OCI-LY7 (cell line): ENCODE data around the gene FANCE. TPM values are rescaled to one million over a fixed set of nuclear protein-coding genes. Genes with fewer than 3 reads are reported as not detected.

Source experiments
- BruUV-seq: library from RNA; stranded (reverse); fragments of 400-500 nt; replicated peaks from 2 replicates; lab custom pipeline; 2021; lab: Mats Ljungman, UMichigan
- CTCF ChIA-PET: fragments of 300-600 bp; sonication (Branson Sonifier 250); formaldehyde crosslinking; loops from one replicate; lab custom pipeline; 2022; ENCODE audit warnings: antibody characterized with exemption; ENCODE audit not compliant: unreplicated experiment; lab: Charles Lee
- POLR2A ChIA-PET: fragments of 300-600 bp; sonication (Branson Sonifier 250); formaldehyde crosslinking; loops from one replicate; lab custom pipeline; 2022; ENCODE audit warnings: antibody characterized with exemption; lab: Charles Lee
- DNase-seq: peaks from one replicate; pipeline ENCODE4 v3.0.0-alpha.2; 2015; ENCODE audit warnings: low spot score
- H2AFZ ChIP-seq: fragments of 200-600 bp; sonication (generic), shearing (Covaris generic); 2 replicates; pipeline ENCODE4 v1.6.1; 2014; ENCODE audit warnings: mild to moderate bottlenecking, antibody characterized with exemption, low read length, moderate library complexity
- H3K27ac ChIP-seq: fragments of 200-600 bp; sonication (generic); 2 replicates; pipeline ENCODE4 v1.5.1; 2014; ENCODE audit warnings: mixed run types, low read depth, mild to moderate bottlenecking, moderate library complexity, low read length, inconsistent platforms; ENCODE audit not compliant: poor library complexity, severe bottlenecking
- H3K36me3 ChIP-seq: fragments of 200-600 bp; sonication (generic); 2 replicates; pipeline ENCODE4 v1.6.1; 2014; ENCODE audit warnings: mild to moderate bottlenecking, antibody characterized with exemption, low read length, moderate library complexity, mixed read lengths; ENCODE audit not compliant: insufficient read depth
- H3K4me1 ChIP-seq: fragments of 200-600 bp; sonication (generic); 2 replicates; pipeline ENCODE4 v1.5.1; 2014; ENCODE audit warnings: mild to moderate bottlenecking, low read length; ENCODE audit not compliant: insufficient read depth, poor library complexity, severe bottlenecking
- H3K4me2 ChIP-seq: fragments of 200-600 bp; sonication (generic); 2 replicates; pipeline ENCODE4 v1.6.1; 2014; ENCODE audit warnings: mild to moderate bottlenecking, low read length
- H3K4me3 ChIP-seq: fragments of 200-600 bp; sonication (generic); 2 replicates; pipeline ENCODE4 v1.5.1; 2014; ENCODE audit warnings: mild to moderate bottlenecking, low read depth, low read length; ENCODE audit not compliant: poor library complexity, severe bottlenecking
- H3K79me2 ChIP-seq: fragments of 200-600 bp; sonication (generic); 2 replicates; pipeline ENCODE4 v1.6.1; 2016; ENCODE audit warnings: low read depth, mild to moderate bottlenecking, low read length, moderate library complexity, mixed read lengths; ENCODE audit not compliant: insufficient read depth
- H3K9me2 ChIP-seq: fragments of 200-600 bp; sonication (generic); 2 replicates; pipeline ENCODE4 v1.6.1; 2016; ENCODE audit warnings: mild to moderate bottlenecking, low read length, mixed read lengths; ENCODE audit not compliant: insufficient read depth
- H3K9me3 ChIP-seq: fragments of 200-600 bp; sonication (generic); 2 replicates; pipeline ENCODE4 v1.6.1; 2014; ENCODE audit warnings: mild to moderate bottlenecking, mixed run types, low read length, mixed read lengths
- H4K20me1 ChIP-seq: fragments of 200-600 bp; sonication (generic); 2 replicates; pipeline ENCODE4 v1.6.1; 2014; ENCODE audit warnings: mild to moderate bottlenecking, antibody characterized with exemption, low read length, moderate library complexity, mixed read lengths; ENCODE audit not compliant: insufficient read depth
- CTCF ChIP-seq: fragments of 200-600 bp; sonication (generic); conservative IDR thresholded peaks from 2 replicates; pipeline ENCODE4 v1.5.1; 2014; ENCODE audit warnings: mild to moderate bottlenecking, antibody characterized with exemption, low read length, moderate library complexity, mixed read lengths
- EZH2phosphoT487 ChIP-seq: fragments of 200-600 bp; sonication (generic); IDR thresholded peaks from 2 replicates; pipeline ENCODE4 v1.6.1; 2018; ENCODE audit warnings: low read depth, borderline replicate concordance, mild to moderate bottlenecking, mixed run types, antibody characterized with exemption, low read length, moderate library complexity, mixed read lengths
- intact Hi-C: fragments of 100-400 bp; cut with micrococcal nuclease; formaldehyde crosslinking; loops from one replicate; pipeline ENCODE4 v1.10.0; 2022; ENCODE audit not compliant: unreplicated experiment
- total RNA-seq, 2 experiments: library from RNA; depleted of rRNA in 1 of 2; stranded (reverse); fragments of >200 nt in 1 of 2; shearing (Covaris generic) in 1 of 2; gene quantifications; 2 replicates each; pipeline ENCODE4 v1.2.3, GENCODE V29; 2014 to 2022

Gene FANCE
- total RNA-seq, 2 experiments from 2014 or later: 14.4 to 17.4 TPM

GRCh38 chr6:35453236-35453635 lies 1.1 kb downstream of the FANCE start:
- H3K4me1 ChIP-seq: peaks cover 37% of the 10 kb centered on the region
- H3K9me3 ChIP-seq: no peaks in the 10 kb centered on the region
- intact Hi-C loops: loop anchor here (10.0 kb wide), 1 partner anchor 968 kb away; no protein-coding TSS in a partner anchor
- H3K36me3 ChIP-seq: peaks cover 31% of the 10 kb centered on the region
- H3K9me2 ChIP-seq: no peaks in the 10 kb centered on the region
- peaks cover 12% of the 10 kb centered on the region; the same call in 1 of the 2 replicates for H3K79me2 ChIP-seq
- H2AFZ ChIP-seq: peak overlapping the region; percentile 34; the same call in 1 of the 2 replicates
- H3K4me3 ChIP-seq: peak overlapping the region; percentile 85
- H3K27ac ChIP-seq: no peak overlapping the region
- TF ChIP-seq CTCF (no peak), EZH2phosphoT487 (no peak)
- peaks cover 9% of the 10 kb centered on the region; the same call in 1 of the 2 replicates for H4K20me1 ChIP-seq
- peak overlapping the region; percentile 87 for H3K4me2 ChIP-seq
- ChIA-PET POLR2A (interaction anchor here (0.5 to 1.0 kb wide), 2 partner anchors 14 to 108 kb away, joined by 3 read pairs; no protein-coding TSS in a partner anchor), CTCF (no interaction called here)
- TSS peak; percentile 81 for BruUV-seq
- no peak for DNase-seq

GRCh38 chr6:35454391-35455110 lies 2.4 kb downstream of the FANCE start:
- intact Hi-C loops: loop anchor here (10.0 kb wide), 1 partner anchor 970 kb away; no protein-coding TSS in a partner anchor
- TF ChIP-seq CTCF (no peak), EZH2phosphoT487 (no peak)
- CTCF ChIA-PET: no interaction called here
- H3K4me3 ChIP-seq: no peak overlapping the region
- no TSS peak for BruUV-seq
- H3K36me3 ChIP-seq: peaks cover 43% of the 10 kb centered on the region
- H4K20me1 ChIP-seq: peaks cover 9% of the 10 kb centered on the region; the same call in 1 of the 2 replicates
- no peaks in the 10 kb centered on the region for H3K9me3 ChIP-seq
- POLR2A ChIA-PET: interaction anchor here (1.1 kb wide), 1 partner anchor 17 kb away, joined by 3 read pairs; no protein-coding TSS in a partner anchor
- H3K4me2 ChIP-seq: peak overlapping the region; percentile 87
- no peaks in the 10 kb centered on the region for H3K9me2 ChIP-seq
- H3K79me2 ChIP-seq: peaks cover 12% of the 10 kb centered on the region; the same call in 1 of the 2 replicates
- peaks cover 37% of the 10 kb centered on the region for H3K4me1 ChIP-seq
- no peak overlapping the region for H2AFZ ChIP-seq
- H3K27ac ChIP-seq: no peak overlapping the region
- no peak for DNase-seq

GRCh38 chr6:35457907-35458306 lies 5.8 kb downstream of the FANCE start:
- peaks cover 26% of the 10 kb centered on the region for H3K4me1 ChIP-seq
- ChIA-PET CTCF (no interaction called here), POLR2A (no interaction called here)
- H3K9me3 ChIP-seq: no peaks in the 10 kb centered on the region
- peaks cover 70% of the 10 kb centered on the region for H3K36me3 ChIP-seq
- H3K27ac ChIP-seq: no peak overlapping the region
- no peak for DNase-seq
- intact Hi-C loops: loop anchor here (10.0 kb wide), 1 partner anchor 973 kb away; no protein-coding TSS in a partner anchor
- no peak overlapping the region for H2AFZ ChIP-seq
- peaks cover 9% of the 10 kb centered on the region; the same call in 1 of the 2 replicates for H3K79me2 ChIP-seq
- H3K4me3 ChIP-seq: no peak overlapping the region
- H3K9me2 ChIP-seq: no peaks in the 10 kb centered on the region
- peaks cover 6% of the 10 kb centered on the region; the same call in 1 of the 2 replicates for H4K20me1 ChIP-seq
- no peak overlapping the region for H3K4me2 ChIP-seq
- no TSS peak for BruUV-seq
- TF ChIP-seq CTCF (no peak), EZH2phosphoT487 (no peak)
